GM18507 (cell line): ENCODE measurements around the gene LCMT1.
"Not testable (repeated sequence)": the region's sequence is repeated elsewhere in the genome, so short reads cannot be mapped to it uniquely, and the experiment has no call there.

Source experiments
- DNase-seq: peaks from one replicate; pipeline ENCODE4 v3.0.0; 2011; ENCODE audit warnings: low read depth; ENCODE audit not compliant: insufficient read length; ENCODE audit errors: extremely low spot score
- FAIRE-seq: peaks from 2 replicates; lab custom pipeline; 2011; peaks lifted over from hg19 to GRCh38; lab: Jason Lieb, UNC

LCMT1 gene

GRCh38 chr16:25177831-25178688 lies 66.5 kb downstream of the LCMT1 start:
- FAIRE-seq (no peak), DNase-seq (no peak)

- FAIRE-seq, DNase-seq: not testable (repeated sequence)
Observed at GRCh38 chr16:25181236-25181635, 69.7 kb downstream of the LCMT1 start.

- FAIRE-seq: no peak
- DNase-seq: no peak
Observed at GRCh38 chr16:25184771-25185170, 73.2 kb downstream of the LCMT1 start.

- no peak for FAIRE-seq
- DNase-seq: no peak
Observed at GRCh38 chr16:25187491-25187795, 75.9 kb downstream of the LCMT1 start.

GRCh38 chr16:25189305-25189704 lies 77.8 kb downstream of the LCMT1 start:
- DNase-seq: no peak
- no peak for FAIRE-seq

- FAIRE-seq (no peak), DNase-seq (no peak)
Observed at GRCh38 chr16:25192096-25192495, 80.6 kb downstream of the LCMT1 start.

GRCh38 chr16:25194273-25194878 lies 82.8 kb downstream of the LCMT1 start:
- no peak for FAIRE-seq
- no peak for DNase-seq

- FAIRE-seq: no peak
- no peak for DNase-seq
Observed at GRCh38 chr16:25198021-25198420, 86.5 kb downstream of the LCMT1 start.

GRCh38 chr16:25199457-25199856 lies 87.9 kb downstream of the LCMT1 start:
- DNase-seq (no peak), FAIRE-seq (no peak)

GRCh38 chr16:25210758-25211157 lies 99.2 kb downstream of the LCMT1 start:
- FAIRE-seq (no peak), DNase-seq (no peak)

GRCh38 chr16:25212636-25213035 lies 101.1 kb downstream of the LCMT1 start:
- FAIRE-seq (no peak), DNase-seq (no peak)

- DNase-seq: no peak
- FAIRE-seq: no peak
Observed at GRCh38 chr16:25213709-25214397, 102.3 kb downstream of the LCMT1 start.

- DNase-seq (no peak), FAIRE-seq (no peak)
Observed at GRCh38 chr16:25217112-25217511, 105.6 kb downstream of the LCMT1 start.

GRCh38 chr16:25217921-25218320 lies 106.4 kb downstream of the LCMT1 start:
- no peak for DNase-seq
- no peak for FAIRE-seq

GRCh38 chr16:25219070-25219737 lies 107.7 kb downstream of the LCMT1 start:
- DNase-seq (no peak), FAIRE-seq (no peak)

- no peak for FAIRE-seq
- DNase-seq: no peak
Observed at GRCh38 chr16:25222959-25223358, 111.4 kb downstream of the LCMT1 start.

GRCh38 chr16:25223964-25224363 lies 112.4 kb downstream of the LCMT1 start:
- DNase-seq (no peak), FAIRE-seq (no peak)

- DNase-seq: no peak
- no peak for FAIRE-seq
Observed at GRCh38 chr16:25224731-25225319, 113.3 kb downstream of the LCMT1 start.
